Fibroblast of the conjunctiva (primary cell): ENCODE measurements around the gene SPTY2D1.

Experiments
- DNase-seq: peaks from one replicate; pipeline ENCODE4 v3.0.0-alpha.2; 2010; ENCODE audit warnings: low read depth

Gene SPTY2D1

DNA sequence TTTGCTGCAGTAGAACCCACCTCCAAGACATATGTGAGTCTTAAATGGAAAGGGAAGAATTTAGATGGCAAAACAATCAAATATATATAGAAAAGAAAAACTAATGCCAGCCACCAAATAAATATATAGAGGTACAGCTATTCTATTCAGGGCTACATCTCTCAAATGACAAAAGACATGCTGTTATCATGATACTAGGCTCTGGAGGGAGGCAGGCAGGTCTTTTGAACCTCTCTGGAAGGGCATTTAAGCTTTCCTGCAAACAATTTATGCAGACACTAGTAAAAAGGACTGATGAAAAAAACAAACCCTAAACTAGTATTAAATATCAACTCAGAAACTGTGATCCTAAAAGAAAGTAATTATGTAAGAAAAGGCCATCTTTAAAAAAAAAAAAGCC is 70.0 kb downstream of the SPTY2D1 start:
- no peak for DNase-seq

DNA sequence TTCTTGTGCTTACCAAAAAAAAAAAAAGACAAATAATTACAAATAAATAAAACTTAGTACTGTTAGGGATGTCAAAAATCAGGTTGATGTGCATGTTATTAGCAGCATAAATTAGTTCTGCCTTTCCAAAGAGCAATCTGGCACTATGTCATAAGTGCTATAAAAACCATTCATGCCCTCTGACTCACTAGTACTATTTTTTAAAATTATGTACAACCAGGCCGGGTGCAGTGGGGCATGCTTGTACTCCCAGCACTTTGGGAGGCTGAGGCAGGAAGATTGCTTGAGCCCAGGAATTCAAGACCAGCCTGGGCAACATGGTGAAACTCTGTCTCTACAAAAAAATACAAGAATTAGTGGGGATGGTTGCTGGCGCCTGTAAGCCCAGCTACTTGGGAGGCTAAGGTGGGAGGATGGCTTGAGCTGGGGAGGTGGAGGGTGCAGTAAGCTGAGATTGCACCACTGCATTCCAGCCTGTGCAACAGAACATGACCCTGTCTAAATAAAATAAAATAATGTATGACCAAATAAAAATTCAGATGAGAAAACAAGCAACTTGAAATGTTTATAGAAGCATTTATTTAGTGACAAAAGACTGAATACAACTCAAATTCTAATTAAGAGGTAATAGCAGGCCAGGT is 70.9 kb downstream of the SPTY2D1 start:
- DNase-seq = no peak
